GM18867 (cell line): ENCODE measurements around the gene FBLN5.

Experiments used
- ATAC-seq: cut with Tn5 transposase; IDR thresholded peaks from one replicate; pipeline ENCODE4 v1.9.1; 2021; ENCODE audit warnings: mild to moderate bottlenecking, moderate library complexity; ENCODE audit not compliant: unreplicated experiment

The FBLN5 gene

GRCh38 chr14:91835920-91836843, 111.3 kb downstream of the FBLN5 start:
- peak; percentile 78 for ATAC-seq

- ATAC-seq = peak; percentile 9
Measured at GRCh38 chr14:91835197-91835919, 112.1 kb downstream of the FBLN5 start.

GRCh38 chr14:91834571-91834970, 112.9 kb downstream of the FBLN5 start:
- ATAC-seq = no peak

GRCh38 chr14:91831337-91831736, 116.2 kb downstream of the FBLN5 start:
- ATAC-seq = no peak

- peak; percentile 93 for ATAC-seq
Measured at GRCh38 chr14:91830777-91831176, 116.7 kb downstream of the FBLN5 start.

- ATAC-seq = no peak
Measured at GRCh38 chr14:91829511-91829910, 118.0 kb downstream of the FBLN5 start.

- no peak for ATAC-seq
Measured at GRCh38 chr14:91827746-91828145, 119.7 kb downstream of the FBLN5 start.
